HCT116 (cell line): Measurements from ENCODE around the gene STK32C. TPM values are rescaled to one million over a fixed set of nuclear protein-coding genes. Genes with fewer than 3 reads are reported as not detected.

Experiments used
- ATAC-seq: fragments of 200-7000 bp; cut with Tn5 transposase; 2 replicates; pipeline ENCODE4 v1.9.1; 2020; ENCODE audit warnings: mild to moderate bottlenecking, moderate library complexity
- BruUV-seq: library from RNA; stranded (reverse); fragments of 400-500 nt; replicated peaks from 2 replicates; lab custom pipeline; 2021; lab: Mats Ljungman, UMichigan
- CTCF ChIA-PET: fragments of 300-600 bp; sonication (Branson Sonifier 250); formaldehyde crosslinking; loops from one replicate; lab custom pipeline; 2021; ENCODE audit warnings: antibody characterized with exemption; lab: Charles Lee
- POLR2A ChIA-PET: fragments of 300-600, 350-600 bp; sonication (Branson Sonifier 250); formaldehyde crosslinking; loops from one replicate; lab custom pipeline; 2021; ENCODE audit warnings: antibody characterized with exemption; lab: Charles Lee
- RAD21 ChIA-PET, 2 experiments: fragments of 300-600 bp; sonication (Branson Sonifier 250); formaldehyde crosslinking; loops; one replicate each; lab custom pipeline; 2023; ENCODE audit warnings: low total read pairs in 2 of 2; ENCODE audit not compliant: uncharacterized antibody in 2 of 2, unreplicated experiment in 2 of 2, low non-redundant PET in 1 of 2; lab: Charles Lee
- DNase-seq: peaks from one replicate; pipeline ENCODE4 v3.0.0-alpha.2; 2010; ENCODE audit warnings: low read depth, low spot score
- H2AFZ ChIP-seq: fragments of 200-600 bp; shearing (Covaris generic), sonication (generic); 2 replicates; pipeline ENCODE4 v1.6.1; 2017; ENCODE audit warnings: low read depth, mixed run types, mixed read lengths, antibody characterized with exemption, low read length; ENCODE audit not compliant: poor library complexity, severe bottlenecking
- H3K27ac ChIP-seq: 2 replicates; pipeline ENCODE4 v1.5.1; 2012; ENCODE audit warnings: low read depth, low read length
- H3K27me3 ChIP-seq: fragments of 200-600 bp; sonication (generic); 2 replicates; pipeline ENCODE4 v1.6.1; 2016; ENCODE audit warnings: mixed run types, low read length, mixed read lengths; ENCODE audit not compliant: insufficient read depth
- H3K36me3 ChIP-seq, 2 experiments: fragments of 200-500 bp in 1 of 2; fragments of 200-600 bp in 1 of 2; sonication (Bioruptor generic) in 1 of 2; sonication (generic) in 1 of 2; 2 replicates each; pipeline versions ENCODE4 v1.5.1 to v1.6.1; 2014 to 2016; ENCODE audit warnings: low read length in 2 of 2, inconsistent platforms in 1 of 2, mixed read lengths in 1 of 2, mixed run types in 1 of 2; ENCODE audit not compliant: insufficient read depth in 2 of 2, control insufficient read depth in 1 of 2
- H3K4me1 ChIP-seq, 2 experiments: fragments of 200-600 bp in 1 of 2; sonication (generic) in 1 of 2; 2 replicates each; pipeline versions ENCODE4 v1.5.1 to v1.6.1; 2012 to 2017; ENCODE audit warnings: low read length in 2 of 2, inconsistent platforms in 1 of 2, mild to moderate bottlenecking in 1 of 2, mixed read lengths in 1 of 2, mixed run types in 1 of 2, moderate library complexity in 1 of 2; ENCODE audit not compliant: insufficient read depth in 2 of 2, control insufficient read depth in 1 of 2
- H3K4me2 ChIP-seq: fragments of 200-600 bp; sonication (generic); 2 replicates; pipeline ENCODE4 v1.6.1; 2017; ENCODE audit warnings: mixed run types, low read length, mixed read lengths
- H3K4me3 ChIP-seq, 2 experiments: fragments of 200-600 bp in 1 of 2; sonication (generic) in 1 of 2; replicated peaks in 1 of 2; 2 replicates each; pipeline ENCODE4 v1.5.1; 2011 to 2016; ENCODE audit warnings: low read length in 2 of 2, control low read depth in 1 of 2, low read depth in 1 of 2, mild to moderate bottlenecking in 1 of 2, mixed read lengths in 1 of 2, mixed run types in 1 of 2
- H3K79me2 ChIP-seq: fragments of 200-600 bp; sonication (generic); 2 replicates; pipeline ENCODE4 v1.6.1; 2017; ENCODE audit warnings: mild to moderate bottlenecking, mixed run types, low read length, moderate library complexity, mixed read lengths; ENCODE audit not compliant: insufficient read depth
- H3K9ac ChIP-seq: fragments of 200-600 bp; sonication (generic); 2 replicates; pipeline ENCODE4 v1.6.1; 2016; ENCODE audit warnings: low read length, mixed read lengths
- H3K9me2 ChIP-seq: fragments of 200-600 bp; sonication (generic), shearing (Covaris generic); 2 replicates; pipeline ENCODE4 v1.6.1; 2017; ENCODE audit warnings: mixed run types, mild to moderate bottlenecking, moderate library complexity; ENCODE audit not compliant: insufficient read depth
- H3K9me3 ChIP-seq, 2 experiments: fragments of 200-500 bp in 1 of 2; fragments of 200-600 bp in 1 of 2; sonication (Bioruptor generic) in 1 of 2; sonication (generic) in 1 of 2; 2 replicates each; pipeline ENCODE4 v1.6.1; 2014 to 2017; ENCODE audit warnings: low read length in 2 of 2, mixed read lengths in 2 of 2, inconsistent platforms in 1 of 2, low read depth in 1 of 2, mild to moderate bottlenecking in 1 of 2, mixed run types in 1 of 2, moderate library complexity in 1 of 2; ENCODE audit not compliant: control insufficient read depth in 1 of 2, insufficient read depth in 1 of 2
- H4K20me1 ChIP-seq: fragments of 200-600 bp; sonication (generic), shearing (Covaris generic); 2 replicates; pipeline ENCODE4 v1.6.1; 2017; ENCODE audit warnings: mixed run types, mild to moderate bottlenecking, moderate library complexity; ENCODE audit not compliant: insufficient read depth
- ATF3 ChIP-seq: IDR thresholded peaks from 2 replicates; pipeline ENCODE4 v1.6.1; 2012
- CEBPB ChIP-seq: IDR thresholded peaks from 2 replicates; pipeline ENCODE4 v1.6.1; 2012; ENCODE audit warnings: low read depth
- EGR1 ChIP-seq: IDR thresholded peaks from 2 replicates; pipeline ENCODE4 v1.6.1; 2012; ENCODE audit warnings: low read depth
- ELF1 ChIP-seq: IDR thresholded peaks from 2 replicates; pipeline ENCODE4 v1.6.1; 2012; ENCODE audit warnings: low read depth, borderline replicate concordance
- EZH2 ChIP-seq: fragments of 200-600 bp; sonication (generic); IDR thresholded peaks from 2 replicates; pipeline ENCODE4 v1.6.1; 2017; ENCODE audit warnings: antibody characterized with exemption, mixed run types
- EZH2phosphoT487 ChIP-seq: fragments of 200-600 bp; IDR thresholded peaks from 2 replicates; pipeline ENCODE4 v1.6.1; 2018; ENCODE audit warnings: antibody characterized with exemption, borderline replicate concordance
- FOSL1 ChIP-seq: IDR thresholded peaks from 2 replicates; pipeline ENCODE4 v1.6.1; 2012; ENCODE audit warnings: low read depth
- JUND ChIP-seq: IDR thresholded peaks from 2 replicates; pipeline ENCODE4 v1.6.1; 2012
- MAX ChIP-seq: IDR thresholded peaks from 2 replicates; pipeline ENCODE4 v1.6.1; 2012
- POLR2A ChIP-seq: IDR thresholded peaks from 2 replicates; pipeline ENCODE4 v1.7.0; 2011; ENCODE audit warnings: borderline replicate concordance; ENCODE audit not compliant: insufficient read depth, insufficient read length; ENCODE audit errors: extremely low read depth
- POLR2AphosphoS5 ChIP-seq: IDR thresholded peaks from 2 replicates; pipeline ENCODE4 v1.6.1; 2011; ENCODE audit warnings: mild to moderate bottlenecking, low read depth, low read length, moderate library complexity
- RAD21 ChIP-seq: IDR thresholded peaks from 2 replicates; pipeline ENCODE4 v1.6.1; 2012; ENCODE audit warnings: low read depth, mild to moderate bottlenecking
- REST ChIP-seq: IDR thresholded peaks from 2 replicates; pipeline ENCODE4 v1.6.1; 2012; ENCODE audit warnings: low read depth
- SP1 ChIP-seq: IDR thresholded peaks from 2 replicates; pipeline ENCODE4 v1.6.1; 2012; ENCODE audit warnings: low read depth
- YY1 ChIP-seq: IDR thresholded peaks from 2 replicates; pipeline ENCODE4 v1.6.1; 2011; ENCODE audit warnings: low read length, low read depth, moderate library complexity, mild to moderate bottlenecking; ENCODE audit not compliant: insufficient replicate concordance; ENCODE audit errors: extremely low read depth
- ZBTB33 ChIP-seq: IDR thresholded peaks from 2 replicates; pipeline ENCODE4 v1.6.1; 2011; ENCODE audit warnings: mild to moderate bottlenecking, low read length, moderate library complexity; ENCODE audit not compliant: insufficient replicate concordance; ENCODE audit errors: extremely low read depth
- ZFX ChIP-seq: fragments of 450-650 bp; IDR thresholded peaks from 2 replicates; pipeline ENCODE4 v1.6.1; 2017
- ZNF274 ChIP-seq: fragments of 200-500 bp; sonication (Bioruptor generic); IDR thresholded peaks from 2 replicates; pipeline ENCODE4 v1.6.1; 2014; ENCODE audit warnings: mild to moderate bottlenecking, low read depth, low read length, inconsistent platforms
- intact Hi-C: fragments of 100-400 bp; cut with micrococcal nuclease; formaldehyde crosslinking; loops from 2 replicates; pipeline ENCODE4 v1.10.0; 2022
- total RNA-seq: library from RNA; stranded (reverse); gene quantifications from one replicate; pipeline ENCODE4 v1.2.1, GENCODE V29; 2021; ENCODE audit not compliant: unreplicated experiment

STK32C gene
- total RNA-seq, 1 experiment from 2014 or later, result 29.7 TPM

- H3K27me3 ChIP-seq, result no peaks in the 10 kb centered on the region
- no peak overlapping the region for H3K4me2 ChIP-seq
- no peak overlapping the region for H3K27ac ChIP-seq
- intact Hi-C loops, result no loop called here
- H3K36me3 ChIP-seq, result no peaks in the 10 kb centered on the region
- ATAC-seq (no peak), DNase-seq (no peak)
- RAD21 ChIA-PET, result no interaction called here
- CTCF ChIA-PET, result no interaction called here
- POLR2A ChIA-PET, result no interaction called here
- no peak overlapping the region for H2AFZ ChIP-seq
- H3K4me3 ChIP-seq, result no peak overlapping the region
- TF ChIP-seq POLR2AphosphoS5 (no peak), FOSL1 (no peak), EZH2 (no peak), POLR2A (no peak), RAD21 (no peak), JUND (no peak), ZNF274 (no peak), EGR1 (no peak), ELF1 (no peak), MAX (no peak), REST (no peak), CEBPB (no peak), ZFX (no peak), ZBTB33 (no peak), YY1 (no peak), SP1 (no peak), ATF3 (no peak), EZH2phosphoT487 (no peak)
- no peaks in the 10 kb centered on the region for H3K79me2 ChIP-seq
- no peaks in the 10 kb centered on the region for H3K9me3 ChIP-seq
- H3K9ac ChIP-seq, result no peak overlapping the region
- no TSS peak for BruUV-seq
- H4K20me1 ChIP-seq, result no peaks in the 10 kb centered on the region
- H3K4me1 ChIP-seq, result peaks cover 0 to 1% of the 10 kb centered on the region in 2 experiments; a peak in 1 of 4 replicates
- H3K9me2 ChIP-seq, result no peaks in the 10 kb centered on the region
Observed at GRCh38 chr10:132170561-132171361, 137.0 kb downstream of the STK32C start.
